GM23338 (cell line): Measurements from ENCODE around the gene RAC2.

Experiments used
- CREB1 ChIP-seq: fragments of 250-450 bp; sonication (Bioruptor Pico); IDR thresholded peaks from 2 replicates; pipeline ENCODE4 v1.5.0; 2020; ENCODE audit warnings: low read depth, mild to moderate bottlenecking, moderate library complexity
- EZH2 ChIP-seq: fragments of 200-600 bp; sonication (generic); IDR thresholded peaks from one replicate; pipeline ENCODE4 v1.8.0; 2017; ENCODE audit warnings: antibody characterized with exemption, mild to moderate bottlenecking, low read depth; ENCODE audit not compliant: unreplicated experiment
- EZH2phosphoT487 ChIP-seq: fragments of 200-600 bp; sonication (generic); IDR thresholded peaks from one replicate; pipeline ENCODE4 v1.8.1; 2018; ENCODE audit warnings: antibody characterized with exemption; ENCODE audit not compliant: unreplicated experiment
- POLR2AphosphoS5 ChIP-seq: IDR thresholded peaks from 2 replicates; pipeline ENCODE4 v1.6.1; 2016; ENCODE audit warnings: antibody characterized with exemption, low read depth
- TF ChIP-seq, protein P1 (sequence below), 2 experiments: fragments of 200-600 bp in 1 of 2; sonication (generic) in 1 of 2; conservative IDR thresholded peaks; 2 replicates each; pipeline versions ENCODE4 v1.5.1 to v1.6.1; 2016 to 2017; ENCODE audit warnings: antibody characterized with exemption in 2 of 2, low read depth in 2 of 2, mild to moderate bottlenecking in 2 of 2, moderate library complexity in 1 of 2
- TF ChIP-seq, protein P2 (sequence below): IDR thresholded peaks from one replicate; pipeline ENCODE4 v1.6.1; 2018; ENCODE audit warnings: antibody characterized with exemption; ENCODE audit not compliant: unreplicated experiment

DNA sequence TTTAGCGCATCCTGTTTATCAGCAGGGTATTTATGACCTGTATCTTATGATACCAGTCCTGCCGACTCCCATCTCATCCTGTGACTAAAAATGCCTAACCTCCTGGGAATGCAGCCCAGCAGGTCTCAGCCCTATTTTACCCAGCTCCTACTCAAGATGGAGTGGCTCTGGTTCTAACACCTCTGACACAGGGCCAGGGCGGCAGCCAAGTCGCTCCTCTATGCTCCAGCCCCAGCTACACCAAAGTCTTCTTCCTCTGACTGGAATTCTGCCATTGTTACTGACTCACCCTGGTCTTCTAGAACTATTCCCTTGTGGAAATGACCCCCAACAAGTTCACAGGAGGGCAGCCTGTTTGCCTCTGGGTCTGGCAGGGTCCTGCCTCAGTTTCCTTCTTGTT, 48.1 kb downstream of the RAC2 start:
- TF ChIP-seq, protein P1, sequence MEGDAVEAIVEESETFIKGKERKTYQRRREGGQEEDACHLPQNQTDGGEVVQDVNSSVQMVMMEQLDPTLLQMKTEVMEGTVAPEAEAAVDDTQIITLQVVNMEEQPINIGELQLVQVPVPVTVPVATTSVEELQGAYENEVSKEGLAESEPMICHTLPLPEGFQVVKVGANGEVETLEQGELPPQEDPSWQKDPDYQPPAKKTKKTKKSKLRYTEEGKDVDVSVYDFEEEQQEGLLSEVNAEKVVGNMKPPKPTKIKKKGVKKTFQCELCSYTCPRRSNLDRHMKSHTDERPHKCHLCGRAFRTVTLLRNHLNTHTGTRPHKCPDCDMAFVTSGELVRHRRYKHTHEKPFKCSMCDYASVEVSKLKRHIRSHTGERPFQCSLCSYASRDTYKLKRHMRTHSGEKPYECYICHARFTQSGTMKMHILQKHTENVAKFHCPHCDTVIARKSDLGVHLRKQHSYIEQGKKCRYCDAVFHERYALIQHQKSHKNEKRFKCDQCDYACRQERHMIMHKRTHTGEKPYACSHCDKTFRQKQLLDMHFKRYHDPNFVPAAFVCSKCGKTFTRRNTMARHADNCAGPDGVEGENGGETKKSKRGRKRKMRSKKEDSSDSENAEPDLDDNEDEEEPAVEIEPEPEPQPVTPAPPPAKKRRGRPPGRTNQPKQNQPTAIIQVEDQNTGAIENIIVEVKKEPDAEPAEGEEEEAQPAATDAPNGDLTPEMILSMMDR (conservative IDR thresholded peaks at IDR 0.05; ENCODE audit: low read depth in 2 of 2), result no peak
- TF ChIP-seq EZH2 (no peak), CREB1 (no peak), EZH2phosphoT487 (no peak), POLR2AphosphoS5 (no peak)
- TF ChIP-seq, protein P2, sequence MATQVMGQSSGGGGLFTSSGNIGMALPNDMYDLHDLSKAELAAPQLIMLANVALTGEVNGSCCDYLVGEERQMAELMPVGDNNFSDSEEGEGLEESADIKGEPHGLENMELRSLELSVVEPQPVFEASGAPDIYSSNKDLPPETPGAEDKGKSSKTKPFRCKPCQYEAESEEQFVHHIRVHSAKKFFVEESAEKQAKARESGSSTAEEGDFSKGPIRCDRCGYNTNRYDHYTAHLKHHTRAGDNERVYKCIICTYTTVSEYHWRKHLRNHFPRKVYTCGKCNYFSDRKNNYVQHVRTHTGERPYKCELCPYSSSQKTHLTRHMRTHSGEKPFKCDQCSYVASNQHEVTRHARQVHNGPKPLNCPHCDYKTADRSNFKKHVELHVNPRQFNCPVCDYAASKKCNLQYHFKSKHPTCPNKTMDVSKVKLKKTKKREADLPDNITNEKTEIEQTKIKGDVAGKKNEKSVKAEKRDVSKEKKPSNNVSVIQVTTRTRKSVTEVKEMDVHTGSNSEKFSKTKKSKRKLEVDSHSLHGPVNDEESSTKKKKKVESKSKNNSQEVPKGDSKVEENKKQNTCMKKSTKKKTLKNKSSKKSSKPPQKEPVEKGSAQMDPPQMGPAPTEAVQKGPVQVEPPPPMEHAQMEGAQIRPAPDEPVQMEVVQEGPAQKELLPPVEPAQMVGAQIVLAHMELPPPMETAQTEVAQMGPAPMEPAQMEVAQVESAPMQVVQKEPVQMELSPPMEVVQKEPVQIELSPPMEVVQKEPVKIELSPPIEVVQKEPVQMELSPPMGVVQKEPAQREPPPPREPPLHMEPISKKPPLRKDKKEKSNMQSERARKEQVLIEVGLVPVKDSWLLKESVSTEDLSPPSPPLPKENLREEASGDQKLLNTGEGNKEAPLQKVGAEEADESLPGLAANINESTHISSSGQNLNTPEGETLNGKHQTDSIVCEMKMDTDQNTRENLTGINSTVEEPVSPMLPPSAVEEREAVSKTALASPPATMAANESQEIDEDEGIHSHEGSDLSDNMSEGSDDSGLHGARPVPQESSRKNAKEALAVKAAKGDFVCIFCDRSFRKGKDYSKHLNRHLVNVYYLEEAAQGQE, result no peak
